GM23338 (cell line): ENCODE measurements around the gene HIVEP3.

Experiments
- CREB1 ChIP-seq: fragments of 250-450 bp; sonication (Bioruptor Pico); IDR thresholded peaks from 2 replicates; pipeline ENCODE4 v1.5.0; 2020; ENCODE audit warnings: low read depth, mild to moderate bottlenecking, moderate library complexity
- CTCF ChIP-seq, 2 experiments: fragments of 200-600 bp in 1 of 2; sonication (generic) in 1 of 2; conservative IDR thresholded peaks; 2 replicates each; pipeline versions ENCODE4 v1.5.1 to v1.6.1; 2016 to 2017; ENCODE audit warnings: antibody characterized with exemption in 2 of 2, low read depth in 2 of 2, mild to moderate bottlenecking in 2 of 2, moderate library complexity in 1 of 2
- EZH2 ChIP-seq: fragments of 200-600 bp; sonication (generic); IDR thresholded peaks from one replicate; pipeline ENCODE4 v1.8.0; 2017; ENCODE audit warnings: antibody characterized with exemption, mild to moderate bottlenecking, low read depth; ENCODE audit not compliant: unreplicated experiment
- EZH2phosphoT487 ChIP-seq: fragments of 200-600 bp; sonication (generic); IDR thresholded peaks from one replicate; pipeline ENCODE4 v1.8.1; 2018; ENCODE audit warnings: antibody characterized with exemption; ENCODE audit not compliant: unreplicated experiment
- JUNB ChIP-seq: IDR thresholded peaks from one replicate; pipeline ENCODE4 v1.6.1; 2016; ENCODE audit warnings: antibody characterized with exemption; ENCODE audit not compliant: unreplicated experiment
- NANOG ChIP-seq: IDR thresholded peaks from 2 replicates; pipeline ENCODE4 v1.6.1; 2016; ENCODE audit warnings: antibody characterized with exemption, borderline replicate concordance
- POLR2AphosphoS5 ChIP-seq: IDR thresholded peaks from 2 replicates; pipeline ENCODE4 v1.6.1; 2016; ENCODE audit warnings: antibody characterized with exemption, low read depth
- REST ChIP-seq: IDR thresholded peaks from one replicate; pipeline ENCODE4 v1.6.1; 2018; ENCODE audit warnings: antibody characterized with exemption; ENCODE audit not compliant: unreplicated experiment
- STAT1 ChIP-seq: IDR thresholded peaks from one replicate; pipeline ENCODE4 v1.6.1; 2016; ENCODE audit warnings: antibody characterized with exemption; ENCODE audit not compliant: unreplicated experiment
- ZNF114 ChIP-seq: fragments of 250-450 bp; sonication (Bioruptor Pico); IDR thresholded peaks from 2 replicates; pipeline ENCODE4 v1.5.0; 2020; ENCODE audit warnings: mild to moderate bottlenecking, moderate library complexity
- ZNF331 ChIP-seq: fragments of 250-450 bp; sonication (Bioruptor Pico); IDR thresholded peaks from 2 replicates; pipeline ENCODE4 v1.5.0; 2020; ENCODE audit warnings: low read depth, mild to moderate bottlenecking, moderate library complexity
- TF ChIP-seq, protein P1 (sequence below): IDR thresholded peaks from 2 replicates; pipeline ENCODE4 v1.6.1; 2016; ENCODE audit warnings: antibody characterized with exemption
- TF ChIP-seq, protein P2 (sequence below): fragments of 250-450 bp; sonication (Bioruptor Pico); IDR thresholded peaks from 2 replicates; pipeline ENCODE4 v1.5.0; 2020; ENCODE audit warnings: mild to moderate bottlenecking, moderate library complexity

- no peak for TF ChIP-seq POLR2AphosphoS5
- no peak for TF ChIP-seq CTCF (conservative IDR thresholded peaks at IDR 0.05; ENCODE audit: low read depth in 2 of 2)
- TF ChIP-seq EZH2: no peak
- no peak for TF ChIP-seq EZH2phosphoT487
- no peak for TF ChIP-seq ZNF331 (CRISPR knock-in tag)
- TF ChIP-seq REST: no peak
- TF ChIP-seq CREB1 (CRISPR knock-in tag): no peak
- TF ChIP-seq ZNF114 (CRISPR knock-in tag): no peak
- no peak for TF ChIP-seq NANOG
- TF ChIP-seq, protein P1, sequence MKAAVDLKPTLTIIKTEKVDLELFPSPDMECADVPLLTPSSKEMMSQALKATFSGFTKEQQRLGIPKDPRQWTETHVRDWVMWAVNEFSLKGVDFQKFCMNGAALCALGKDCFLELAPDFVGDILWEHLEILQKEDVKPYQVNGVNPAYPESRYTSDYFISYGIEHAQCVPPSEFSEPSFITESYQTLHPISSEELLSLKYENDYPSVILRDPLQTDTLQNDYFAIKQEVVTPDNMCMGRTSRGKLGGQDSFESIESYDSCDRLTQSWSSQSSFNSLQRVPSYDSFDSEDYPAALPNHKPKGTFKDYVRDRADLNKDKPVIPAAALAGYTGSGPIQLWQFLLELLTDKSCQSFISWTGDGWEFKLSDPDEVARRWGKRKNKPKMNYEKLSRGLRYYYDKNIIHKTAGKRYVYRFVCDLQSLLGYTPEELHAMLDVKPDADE: no peak
- no peak for TF ChIP-seq JUNB
- no peak for TF ChIP-seq STAT1
- TF ChIP-seq, protein P2, sequence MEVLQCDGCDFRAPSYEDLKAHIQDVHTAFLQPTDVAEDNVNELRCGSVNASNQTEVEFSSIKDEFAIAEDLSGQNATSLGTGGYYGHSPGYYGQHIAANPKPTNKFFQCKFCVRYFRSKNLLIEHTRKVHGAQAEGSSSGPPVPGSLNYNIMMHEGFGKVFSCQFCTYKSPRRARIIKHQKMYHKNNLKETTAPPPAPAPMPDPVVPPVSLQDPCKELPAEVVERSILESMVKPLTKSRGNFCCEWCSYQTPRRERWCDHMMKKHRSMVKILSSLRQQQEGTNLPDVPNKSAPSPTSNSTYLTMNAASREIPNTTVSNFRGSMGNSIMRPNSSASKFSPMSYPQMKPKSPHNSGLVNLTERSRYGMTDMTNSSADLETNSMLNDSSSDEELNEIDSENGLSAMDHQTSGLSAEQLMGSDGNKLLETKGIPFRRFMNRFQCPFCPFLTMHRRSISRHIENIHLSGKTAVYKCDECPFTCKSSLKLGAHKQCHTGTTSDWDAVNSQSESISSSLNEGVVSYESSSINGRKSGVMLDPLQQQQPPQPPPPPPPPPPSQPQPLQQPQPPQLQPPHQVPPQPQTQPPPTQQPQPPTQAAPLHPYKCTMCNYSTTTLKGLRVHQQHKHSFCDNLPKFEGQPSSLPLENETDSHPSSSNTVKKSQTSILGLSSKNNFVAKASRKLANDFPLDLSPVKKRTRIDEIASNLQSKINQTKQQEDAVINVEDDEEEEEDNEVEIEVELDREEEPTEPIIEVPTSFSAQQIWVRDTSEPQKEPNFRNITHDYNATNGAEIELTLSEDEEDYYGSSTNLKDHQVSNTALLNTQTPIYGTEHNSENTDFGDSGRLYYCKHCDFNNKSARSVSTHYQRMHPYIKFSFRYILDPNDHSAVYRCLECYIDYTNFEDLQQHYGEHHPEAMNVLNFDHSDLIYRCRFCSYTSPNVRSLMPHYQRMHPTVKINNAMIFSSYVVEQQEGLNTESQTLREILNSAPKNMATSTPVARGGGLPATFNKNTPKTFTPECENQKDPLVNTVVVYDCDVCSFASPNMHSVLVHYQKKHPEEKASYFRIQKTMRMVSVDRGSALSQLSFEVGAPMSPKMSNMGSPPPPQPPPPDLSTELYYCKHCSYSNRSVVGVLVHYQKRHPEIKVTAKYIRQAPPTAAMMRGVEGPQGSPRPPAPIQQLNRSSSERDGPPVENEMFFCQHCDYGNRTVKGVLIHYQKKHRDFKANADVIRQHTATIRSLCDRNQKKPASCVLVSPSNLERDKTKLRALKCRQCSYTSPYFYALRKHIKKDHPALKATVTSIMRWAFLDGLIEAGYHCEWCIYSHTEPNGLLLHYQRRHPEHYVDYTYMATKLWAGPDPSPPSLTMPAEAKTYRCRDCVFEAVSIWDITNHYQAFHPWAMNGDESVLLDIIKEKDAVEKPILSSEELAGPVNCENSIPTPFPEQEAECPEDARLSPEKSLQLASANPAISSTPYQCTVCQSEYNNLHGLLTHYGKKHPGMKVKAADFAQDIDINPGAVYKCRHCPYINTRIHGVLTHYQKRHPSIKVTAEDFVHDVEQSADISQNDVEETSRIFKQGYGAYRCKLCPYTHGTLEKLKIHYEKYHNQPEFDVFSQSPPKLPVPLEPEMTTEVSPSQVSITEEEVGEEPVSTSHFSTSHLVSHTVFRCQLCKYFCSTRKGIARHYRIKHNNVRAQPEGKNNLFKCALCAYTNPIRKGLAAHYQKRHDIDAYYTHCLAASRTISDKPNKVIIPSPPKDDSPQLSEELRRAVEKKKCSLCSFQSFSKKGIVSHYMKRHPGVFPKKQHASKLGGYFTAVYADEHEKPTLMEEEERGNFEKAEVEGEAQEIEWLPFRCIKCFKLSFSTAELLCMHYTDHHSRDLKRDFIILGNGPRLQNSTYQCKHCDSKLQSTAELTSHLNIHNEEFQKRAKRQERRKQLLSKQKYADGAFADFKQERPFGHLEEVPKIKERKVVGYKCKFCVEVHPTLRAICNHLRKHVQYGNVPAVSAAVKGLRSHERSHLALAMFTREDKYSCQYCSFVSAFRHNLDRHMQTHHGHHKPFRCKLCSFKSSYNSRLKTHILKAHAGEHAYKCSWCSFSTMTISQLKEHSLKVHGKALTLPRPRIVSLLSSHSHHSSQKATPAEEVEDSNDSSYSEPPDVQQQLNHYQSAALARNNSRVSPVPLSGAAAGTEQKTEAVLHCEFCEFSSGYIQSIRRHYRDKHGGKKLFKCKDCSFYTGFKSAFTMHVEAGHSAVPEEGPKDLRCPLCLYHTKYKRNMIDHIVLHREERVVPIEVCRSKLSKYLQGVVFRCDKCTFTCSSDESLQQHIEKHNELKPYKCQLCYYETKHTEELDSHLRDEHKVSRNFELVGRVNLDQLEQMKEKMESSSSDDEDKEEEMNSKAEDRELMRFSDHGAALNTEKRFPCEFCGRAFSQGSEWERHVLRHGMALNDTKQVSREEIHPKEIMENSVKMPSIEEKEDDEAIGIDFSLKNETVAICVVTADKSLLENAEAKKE (CRISPR knock-in tag): no peak
Observed at GRCh38 chr1:41835485-41835884, 83.2 kb downstream of the HIVEP3 start.
